PC-9 (cell line): ENCODE results near the gene S100A16.

Source experiments
- CTCF ChIP-seq: fragments of 200-600 bp; sonication (generic); conservative IDR thresholded peaks from 2 replicates; pipeline ENCODE4 v1.6.1; 2017; ENCODE audit warnings: mixed run types, antibody characterized with exemption, mild to moderate bottlenecking, moderate library complexity
- EZH2 ChIP-seq: fragments of 200-600 bp; sonication (generic); IDR thresholded peaks from 2 replicates; pipeline ENCODE4 v1.8.0; 2017; ENCODE audit warnings: antibody characterized with exemption, low read depth

GRCh38 chr1:153585006-153585405 lies 27.9 kb downstream of the S100A16 start:
- no peak for TF ChIP-seq CTCF
- TF ChIP-seq EZH2 = no peak
